ENCODE measurements around the gene DPYD.

DNA sequence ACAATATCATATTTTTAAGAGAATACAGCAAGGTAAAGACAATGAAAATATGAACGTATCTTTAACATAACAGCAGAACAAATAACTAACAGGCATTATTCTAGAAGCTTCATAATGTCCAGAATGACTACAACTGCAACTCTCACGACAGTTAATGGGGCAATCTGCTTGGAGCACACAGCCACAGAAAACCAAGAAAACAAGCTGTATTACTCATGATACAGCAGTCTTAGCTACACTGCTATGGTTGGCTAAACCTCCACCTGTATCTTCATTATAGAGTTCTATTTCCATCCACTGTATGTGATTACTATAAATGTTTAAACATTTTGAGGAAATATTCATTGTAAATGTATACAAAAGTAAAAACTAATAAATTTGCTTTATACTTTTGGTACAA lies 139.9 kb downstream of the DPYD start:
- TF ChIP-seq POLR2A (IDR thresholded peaks at IDR 0.05; ENCODE audit: low read length) = no peak
- TF ChIP-seq GATA1 (IDR thresholded peaks at IDR 0.05; ENCODE audit: low read depth, low read length) = no peak
